Pons (tissue), 1 donor: ENCODE data around the gene TTC39B.
"Not testable (repeated sequence)": the region's sequence is repeated elsewhere in the genome, so short reads cannot be mapped to it uniquely, and the experiment has no call there.

Source experiments
- DNase-seq: peaks from one replicate; pipeline ENCODE4 v3.0.0-alpha.2; 2016; ENCODE audit warnings: low spot score

The TTC39B gene

GRCh38 chr9:15268317-15268716 is 38.7 kb downstream of the TTC39B start:
- DNase-seq: no peak

GRCh38 chr9:15264918-15265317 is 42.1 kb downstream of the TTC39B start:
- DNase-seq: no peak

- no peak for DNase-seq
Observed at GRCh38 chr9:15262581-15262980, 44.4 kb downstream of the TTC39B start.

- DNase-seq: no peak
Observed at GRCh38 chr9:15256426-15256825, 50.6 kb downstream of the TTC39B start.

- DNase-seq: no peak
Observed at GRCh38 chr9:15253786-15254185, 53.2 kb downstream of the TTC39B start.

- DNase-seq: no peak
Observed at GRCh38 chr9:15253197-15253596, 53.8 kb downstream of the TTC39B start.

GRCh38 chr9:15249981-15250380 is 57.0 kb downstream of the TTC39B start:
- no peak for DNase-seq

- no peak for DNase-seq
Observed at GRCh38 chr9:15249042-15249818, 57.8 kb downstream of the TTC39B start.

GRCh38 chr9:15248621-15249020 is 58.4 kb downstream of the TTC39B start:
- no peak for DNase-seq

GRCh38 chr9:15248081-15248480 is 58.9 kb downstream of the TTC39B start:
- no peak for DNase-seq

GRCh38 chr9:15246708-15247107 is 60.3 kb downstream of the TTC39B start:
- no peak for DNase-seq

GRCh38 chr9:15246243-15246642 is 60.8 kb downstream of the TTC39B start:
- DNase-seq: no peak

- no peak for DNase-seq
Observed at GRCh38 chr9:15244001-15244441, 63.0 kb downstream of the TTC39B start.

- no peak for DNase-seq
Observed at GRCh38 chr9:15243081-15243480, 63.9 kb downstream of the TTC39B start.

GRCh38 chr9:15240927-15241326 is 66.1 kb downstream of the TTC39B start:
- DNase-seq: no peak

- no peak for DNase-seq
Observed at GRCh38 chr9:15239816-15240215, 67.2 kb downstream of the TTC39B start.

- no peak for DNase-seq
Observed at GRCh38 chr9:15238646-15239045, 68.4 kb downstream of the TTC39B start.

- DNase-seq: no peak
Observed at GRCh38 chr9:15235658-15236057, 71.4 kb downstream of the TTC39B start.

GRCh38 chr9:15233941-15234490 is 73.0 kb downstream of the TTC39B start:
- DNase-seq: not testable (repeated sequence)

- not testable (repeated sequence) for DNase-seq
Observed at GRCh38 chr9:15232706-15233280, 74.2 kb downstream of the TTC39B start.

GRCh38 chr9:15231788-15232635 is 75.0 kb downstream of the TTC39B start:
- DNase-seq: no peak

GRCh38 chr9:15229409-15229808 is 77.6 kb downstream of the TTC39B start:
- DNase-seq: no peak
